SJCRH30 (cell line): Measurements from ENCODE around the gene ABTB1. TPM values are rescaled to one million over a fixed set of nuclear protein-coding genes. Genes with fewer than 3 reads are reported as not detected.

Experiments
- DNase-seq, 2 experiments: peaks; one replicate each; pipeline ENCODE4 v3.0.0-alpha.2; 2015 to 2020
- H3K27ac ChIP-seq: fragments of 250-450 bp; sonication (Bioruptor Pico); 2 replicates; pipeline ENCODE4 v1.5.1; 2020; ENCODE audit warnings: mild to moderate bottlenecking, moderate library complexity
- H3K27me3 ChIP-seq: fragments of 250-450 bp; sonication (Bioruptor Pico); 2 replicates; pipeline ENCODE4 v1.5.1; 2020; ENCODE audit warnings: mild to moderate bottlenecking, moderate library complexity
- H3K36me3 ChIP-seq: fragments of 250-450 bp; sonication (Bioruptor Pico); 2 replicates; pipeline ENCODE4 v1.5.1; 2020; ENCODE audit warnings: mild to moderate bottlenecking, moderate library complexity
- H3K4me1 ChIP-seq: fragments of 250-450 bp; sonication (Bioruptor Pico); 2 replicates; pipeline ENCODE4 v1.5.1; 2020; ENCODE audit warnings: mild to moderate bottlenecking, moderate library complexity
- H3K4me3 ChIP-seq: fragments of 250-450 bp; sonication (Bioruptor Pico); 2 replicates; pipeline ENCODE4 v1.5.1; 2020; ENCODE audit warnings: mild to moderate bottlenecking, moderate library complexity
- H3K9me3 ChIP-seq: fragments of 250-450 bp; sonication (Bioruptor Pico); replicated peaks from 2 replicates; pipeline ENCODE4 v1.5.1; 2020; ENCODE audit warnings: mild to moderate bottlenecking, moderate library complexity
- total RNA-seq: library from RNA; depleted of rRNA; stranded (reverse); fragments of >200 nt; shearing (Covaris generic); gene quantifications from 2 replicates; pipeline ENCODE4 v1.2.3, GENCODE V29; 2014

ABTB1 gene
- total RNA-seq, 1 experiment from 2014 or later = 6.1 TPM

- H3K27ac ChIP-seq = no peak overlapping the region
- DNase-seq = no peak
- H3K27me3 ChIP-seq = no peaks in the 10 kb centered on the region
Measured at GRCh38 chr3:127682561-127682960, 9.8 kb downstream of the ABTB1 start.

DNA sequence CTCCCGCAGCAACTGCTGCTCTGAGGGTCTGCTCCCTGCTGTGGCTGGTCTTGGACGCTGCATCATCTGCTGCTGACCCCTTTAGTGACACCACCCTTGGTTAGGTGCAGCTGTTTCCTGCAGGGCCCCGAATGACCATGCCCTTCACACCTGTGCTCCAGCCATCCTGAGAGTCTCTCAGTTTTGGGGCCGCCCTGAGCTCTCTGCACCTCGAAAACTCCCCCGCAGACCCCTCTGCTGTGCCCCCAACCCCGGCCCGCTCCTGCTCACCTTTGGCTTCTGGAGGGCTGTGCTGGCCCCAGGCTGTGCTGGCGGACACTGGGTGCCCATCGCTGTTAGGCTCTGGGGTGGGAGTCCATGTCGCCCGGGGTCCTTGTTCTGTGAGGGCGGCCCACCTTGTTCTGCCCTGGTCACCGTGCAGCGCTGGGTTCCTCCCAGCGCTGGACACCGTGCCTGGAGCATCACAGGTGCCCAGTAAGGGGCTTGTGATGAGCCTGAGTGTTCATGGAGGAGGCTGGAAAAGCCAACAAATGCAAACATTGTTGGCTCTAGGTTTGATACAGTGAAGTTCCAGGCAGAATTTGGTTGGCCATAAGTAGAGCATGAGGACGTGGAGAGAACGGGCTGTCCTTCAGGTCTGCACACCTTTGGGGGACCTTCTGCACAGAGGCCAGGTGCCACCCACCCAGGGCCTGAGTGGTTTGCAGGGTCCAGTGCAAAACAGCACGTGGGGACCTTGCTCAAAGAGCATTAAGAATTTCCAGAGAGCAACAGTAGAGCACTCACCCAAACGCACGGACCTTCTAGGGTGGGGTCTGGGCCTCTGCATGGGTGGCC lies 12.3 kb downstream of the ABTB1 start:
- peaks cover 59% of the 10 kb centered on the region for H3K4me1 ChIP-seq
- no peaks in the 10 kb centered on the region for H3K27me3 ChIP-seq
- no peak overlapping the region for H3K4me3 ChIP-seq
- H3K9me3 ChIP-seq = 0 out of 2 replicates have a peak, but pooled peaks cover 3% of the 10 kb centered on the region
- no peaks in the 10 kb centered on the region for H3K36me3 ChIP-seq
- peak; percentile 29 to 48 for DNase-seq
- H3K27ac ChIP-seq = no peak overlapping the region

More at GRCh38 chr3:127682561-127682960, 9.8 kb downstream of the ABTB1 start:
- Histone ChIP-seq H3K9me3 (0 out of 2 replicates have a peak, but pooled peaks cover 3% of the 10 kb centered on the region), H3K4me3 (no peak overlapping the region), H3K4me1 (peaks cover 34% of the 10 kb centered on the region), H3K36me3 (no peaks in the 10 kb centered on the region)

GRCh38 chr3:127685708-127686511 lies 13.2 kb downstream of the ABTB1 start:
- 0 out of 2 replicates have a peak, but pooled peaks cover 3% of the 10 kb centered on the region for H3K9me3 ChIP-seq
- H3K4me3 ChIP-seq = no peak overlapping the region
- no peaks in the 10 kb centered on the region for H3K36me3 ChIP-seq
- no peak overlapping the region for H3K27ac ChIP-seq
- peak in 1 of 2 experiments; percentile 48 for DNase-seq
- H3K27me3 ChIP-seq = no peaks in the 10 kb centered on the region
- peaks cover 67% of the 10 kb centered on the region for H3K4me1 ChIP-seq

GRCh38 chr3:127686512-127686894 lies 13.8 kb downstream of the ABTB1 start:
- no peaks in the 10 kb centered on the region for H3K27me3 ChIP-seq
- H3K4me3 ChIP-seq = no peak overlapping the region
- no peak overlapping the region for H3K27ac ChIP-seq
- H3K9me3 ChIP-seq = 0 out of 2 replicates have a peak, but pooled peaks cover 3% of the 10 kb centered on the region
- H3K36me3 ChIP-seq = no peaks in the 10 kb centered on the region
- no peak for DNase-seq
- H3K4me1 ChIP-seq = peaks cover 67% of the 10 kb centered on the region

DNA sequence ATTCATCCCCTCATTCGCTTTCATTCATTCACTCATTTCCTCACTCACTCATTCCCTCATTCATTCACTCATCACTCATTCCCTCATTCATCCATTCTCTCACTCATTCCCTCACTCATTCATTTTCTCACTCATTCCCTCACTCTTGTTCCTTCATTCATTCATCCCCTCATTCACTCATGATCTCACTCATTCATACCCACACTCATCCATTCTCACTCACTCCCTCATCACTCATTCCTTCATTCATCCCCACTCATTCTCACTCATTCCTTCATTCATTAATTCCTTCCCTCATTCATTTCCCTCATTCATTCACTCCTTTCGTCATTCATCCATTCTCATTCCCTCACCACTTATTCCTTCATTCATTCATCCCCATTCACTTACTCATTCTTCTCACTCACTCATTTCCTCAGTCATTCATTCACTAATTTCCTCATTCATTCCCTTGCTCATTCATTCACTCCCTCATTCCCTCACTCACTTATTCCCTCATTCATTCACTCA lies 14.5 kb downstream of the ABTB1 start:
- no peaks in the 10 kb centered on the region for H3K36me3 ChIP-seq
- H3K9me3 ChIP-seq = 0 out of 2 replicates have a peak, but pooled peaks cover 3% of the 10 kb centered on the region
- DNase-seq = no peak
- peaks cover 60% of the 10 kb centered on the region for H3K4me1 ChIP-seq
- H3K27ac ChIP-seq = no peak overlapping the region
- no peaks in the 10 kb centered on the region for H3K27me3 ChIP-seq
- no peak overlapping the region for H3K4me3 ChIP-seq

- Histone ChIP-seq H3K4me1 (peaks cover 57% of the 10 kb centered on the region), H3K36me3 (no peaks in the 10 kb centered on the region), H3K27me3 (no peaks in the 10 kb centered on the region), H3K4me3 (no peak overlapping the region), H3K9me3 (0 out of 2 replicates have a peak, but pooled peaks cover 3% of the 10 kb centered on the region), H3K27ac (peak overlapping the region; percentile 91)
- DNase-seq = no peak
Measured at GRCh38 chr3:127688022-127688415, 15.3 kb downstream of the ABTB1 start.

- H3K4me1 ChIP-seq = peaks cover 57% of the 10 kb centered on the region
- 0 out of 2 replicates have a peak, but pooled peaks cover 3% of the 10 kb centered on the region for H3K9me3 ChIP-seq
- DNase-seq = peak; percentile 95 to 97
- H3K36me3 ChIP-seq = no peaks in the 10 kb centered on the region
- peak overlapping the region; percentile 11; the same call in 1 of the 2 replicates for H3K4me3 ChIP-seq
- peak overlapping the region; percentile 91 for H3K27ac ChIP-seq
- no peaks in the 10 kb centered on the region for H3K27me3 ChIP-seq
Measured at GRCh38 chr3:127688416-127689265, 15.9 kb downstream of the ABTB1 start.

DNA sequence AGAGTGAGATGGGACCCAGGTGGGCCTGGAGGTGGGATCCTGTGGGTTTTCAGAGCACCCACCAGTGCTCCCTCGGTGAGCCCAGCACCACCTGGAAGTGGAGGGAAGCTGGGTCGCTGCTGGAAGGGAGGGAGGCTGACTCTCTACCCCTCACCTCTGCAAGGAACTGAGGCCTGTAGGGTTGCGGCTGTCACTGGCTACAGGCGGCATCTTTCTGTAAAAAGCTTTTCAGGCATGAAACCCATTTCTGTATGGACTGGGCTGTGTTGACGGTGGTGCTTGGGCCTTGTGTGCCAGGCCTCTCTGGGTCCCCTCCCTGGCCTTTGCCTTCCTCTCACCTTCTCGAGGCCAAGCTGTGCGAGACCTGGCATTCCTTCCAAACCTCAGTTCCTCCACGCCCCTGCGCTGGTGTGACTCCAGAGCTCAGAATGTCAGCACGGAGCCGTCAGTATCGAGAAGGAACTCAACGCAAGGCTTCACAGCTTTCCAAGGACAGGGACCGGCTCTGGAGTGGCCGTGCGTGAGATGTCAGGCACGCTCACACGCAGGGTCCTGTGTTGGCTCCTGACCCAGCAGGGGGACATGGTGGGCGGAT lies 16.6 kb downstream of the ABTB1 start:
- no peaks in the 10 kb centered on the region for H3K36me3 ChIP-seq
- no peak for DNase-seq
- H3K4me1 ChIP-seq = peaks cover 56% of the 10 kb centered on the region
- no peak overlapping the region for H3K4me3 ChIP-seq
- H3K27ac ChIP-seq = peak overlapping the region; percentile 91
- no peaks in the 10 kb centered on the region for H3K27me3 ChIP-seq
- 0 out of 2 replicates have a peak, but pooled peaks cover 3% of the 10 kb centered on the region for H3K9me3 ChIP-seq

- H3K4me3 ChIP-seq = no peak overlapping the region
Measured at GRCh38 chr3:127690106-127690505, 17.4 kb downstream of the ABTB1 start.

DNA sequence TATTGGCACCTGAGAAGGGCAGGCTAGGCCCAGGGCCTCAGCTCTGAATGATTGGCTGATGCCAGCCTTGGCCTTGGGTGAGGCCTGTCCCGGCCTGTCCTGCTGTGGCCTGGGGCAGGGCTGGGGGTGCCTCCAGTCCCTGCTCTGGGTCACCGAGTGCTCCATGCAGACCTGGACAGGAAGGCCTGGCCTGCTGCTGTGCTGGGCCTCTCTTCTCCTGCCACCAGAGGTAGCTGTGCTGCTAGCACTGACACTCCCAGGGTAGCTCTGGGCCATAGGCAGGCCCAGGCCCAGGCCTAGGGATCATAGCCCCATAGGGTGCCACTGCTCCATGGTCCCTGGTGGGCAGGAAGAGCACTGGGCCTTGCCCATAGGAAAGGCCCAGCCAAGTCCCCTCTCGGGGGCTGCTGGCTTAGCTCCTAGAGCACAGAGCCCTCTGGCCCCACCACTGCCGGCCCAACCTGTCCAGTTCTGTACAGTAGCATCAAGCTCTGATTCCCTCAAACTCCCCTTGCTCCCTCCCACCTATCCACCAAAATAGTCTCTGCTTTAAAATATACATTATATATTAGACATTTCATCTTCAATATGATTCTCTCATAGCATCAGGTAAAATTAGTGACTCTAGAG lies 18.2 kb downstream of the ABTB1 start:
- Histone ChIP-seq H3K27me3 (no peaks in the 10 kb centered on the region), H3K27ac (peak overlapping the region; percentile 91), H3K36me3 (no peaks in the 10 kb centered on the region), H3K4me1 (peaks cover 41% of the 10 kb centered on the region), H3K4me3 (no peak overlapping the region), H3K9me3 (0 out of 2 replicates have a peak, but pooled peaks cover 3% of the 10 kb centered on the region)
- peak; percentile 68 to 74 for DNase-seq

More at GRCh38 chr3:127690106-127690505, 17.4 kb downstream of the ABTB1 start:
- DNase-seq = no peak
- Histone ChIP-seq H3K27me3 (no peaks in the 10 kb centered on the region), H3K36me3 (no peaks in the 10 kb centered on the region), H3K27ac (peak overlapping the region; percentile 91), H3K4me1 (peaks cover 49% of the 10 kb centered on the region), H3K9me3 (0 out of 2 replicates have a peak, but pooled peaks cover 3% of the 10 kb centered on the region)

DNA sequence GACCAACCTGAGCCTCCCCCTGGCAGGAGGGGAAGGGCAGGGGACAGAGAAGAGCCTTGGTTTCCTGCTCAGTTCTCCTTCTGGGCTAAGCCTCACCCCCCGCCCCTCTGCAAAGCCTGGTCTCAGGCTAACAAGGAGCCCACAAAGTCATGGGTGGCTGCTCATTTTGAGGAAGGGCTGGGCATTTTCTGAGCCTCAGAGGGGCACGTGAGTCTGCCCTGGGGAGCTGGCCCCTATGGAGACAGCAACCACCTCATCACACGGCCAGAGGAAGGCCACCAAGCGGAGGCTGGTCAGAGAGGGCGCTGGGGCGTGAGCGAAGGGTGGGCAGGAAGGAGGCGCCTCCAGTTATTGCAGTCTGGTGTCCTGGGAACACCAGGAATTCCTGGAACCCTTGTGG lies 18.7 kb downstream of the ABTB1 start:
- peaks cover 42% of the 10 kb centered on the region for H3K4me1 ChIP-seq
- H3K36me3 ChIP-seq = no peaks in the 10 kb centered on the region
- H3K9me3 ChIP-seq = 0 out of 2 replicates have a peak, but pooled peaks cover 3% of the 10 kb centered on the region
- H3K4me3 ChIP-seq = no peak overlapping the region
- H3K27me3 ChIP-seq = no peaks in the 10 kb centered on the region
- DNase-seq = no peak
- H3K27ac ChIP-seq = no peak overlapping the region

- H3K36me3 ChIP-seq = no peaks in the 10 kb centered on the region
- no peak overlapping the region for H3K4me3 ChIP-seq
- no peak overlapping the region for H3K27ac ChIP-seq
- H3K9me3 ChIP-seq = 0 out of 2 replicates have a peak, but pooled peaks cover 3% of the 10 kb centered on the region
- H3K27me3 ChIP-seq = no peaks in the 10 kb centered on the region
- no peak for DNase-seq
- peaks cover 47% of the 10 kb centered on the region for H3K4me1 ChIP-seq
Measured at GRCh38 chr3:127691974-127692373, 19.2 kb downstream of the ABTB1 start.
